Stimulated activated CD4-positive, alpha-beta T cell treated with anti-CD3 and anti-CD28 coated beads, Interleukin-15, amount 100 ng/mL, for 24 hours (primary cell): ENCODE data around the gene KIRREL3.

Experiments used
- DNase-seq: peaks from one replicate; pipeline ENCODE4 v3.0.0-alpha.2; 2020

Gene KIRREL3

DNA sequence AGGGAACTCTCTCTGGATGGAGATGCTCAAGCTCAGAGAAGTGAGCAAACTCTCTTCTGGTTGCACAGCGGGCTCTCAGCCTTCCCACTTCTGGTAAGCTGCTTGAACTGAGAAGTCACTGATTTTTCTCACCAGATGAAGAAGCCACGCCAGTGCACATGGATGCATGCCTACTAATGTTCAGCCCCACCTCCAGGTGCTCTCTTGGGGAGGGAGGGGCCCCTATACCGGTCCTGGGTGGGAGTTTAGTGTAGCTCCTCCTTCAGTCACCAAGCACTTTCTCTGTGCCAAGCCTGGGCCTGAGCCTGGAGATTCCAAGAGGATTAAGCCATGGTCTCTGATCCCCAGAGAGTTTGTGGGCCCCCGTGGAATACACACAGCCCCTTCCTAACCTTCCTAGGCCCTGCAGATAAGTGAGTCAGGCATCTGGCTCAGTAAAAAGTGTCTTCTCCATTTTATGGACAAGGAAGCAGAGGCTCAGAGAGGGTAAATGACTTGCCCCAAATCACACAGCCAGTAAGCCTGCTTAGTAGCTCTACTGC is 502.9 kb downstream of the KIRREL3 start:
- no peak for DNase-seq

DNA sequence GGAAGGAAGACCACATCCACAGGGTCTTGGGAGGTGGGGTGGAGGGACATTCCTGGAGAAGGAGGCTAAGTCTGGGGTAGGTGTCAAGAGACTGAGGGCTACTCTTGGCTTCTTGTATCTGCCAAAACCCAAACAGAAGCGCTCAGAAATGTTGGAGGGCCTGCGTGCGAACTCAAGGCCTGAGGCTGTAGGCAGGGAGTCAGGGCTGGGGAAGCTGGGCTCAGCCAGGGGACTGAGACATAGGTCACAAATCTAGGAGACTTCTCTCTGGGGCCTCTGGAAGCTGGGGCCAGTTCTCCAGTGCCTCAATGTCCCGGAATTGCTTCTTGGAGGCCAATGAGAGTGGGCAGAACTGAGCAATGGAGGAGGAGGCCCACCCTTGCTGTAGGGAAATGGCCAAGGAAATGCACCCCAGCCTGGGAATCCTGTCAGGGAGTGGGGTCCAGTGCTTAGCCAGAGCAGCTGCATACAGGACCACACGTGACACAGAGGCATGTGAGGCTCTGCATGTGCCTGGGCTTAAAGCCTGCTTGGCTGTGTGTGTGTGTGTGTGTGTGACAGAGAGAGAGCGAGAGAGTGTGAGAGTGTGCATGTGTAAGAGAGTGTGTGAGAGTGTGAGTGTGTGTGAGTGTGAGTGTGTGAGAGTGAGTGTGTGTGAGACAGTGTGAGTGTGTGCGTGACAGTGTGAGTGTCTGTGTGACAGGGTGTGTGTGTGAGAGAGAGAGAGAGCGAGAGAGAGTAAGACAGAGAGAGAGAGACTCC is 503.8 kb downstream of the KIRREL3 start:
- no peak for DNase-seq

- no peak for DNase-seq
These were observed 505.0 kb downstream of the KIRREL3 start for GRCh38 chr11:126495281-126496220.

DNA sequence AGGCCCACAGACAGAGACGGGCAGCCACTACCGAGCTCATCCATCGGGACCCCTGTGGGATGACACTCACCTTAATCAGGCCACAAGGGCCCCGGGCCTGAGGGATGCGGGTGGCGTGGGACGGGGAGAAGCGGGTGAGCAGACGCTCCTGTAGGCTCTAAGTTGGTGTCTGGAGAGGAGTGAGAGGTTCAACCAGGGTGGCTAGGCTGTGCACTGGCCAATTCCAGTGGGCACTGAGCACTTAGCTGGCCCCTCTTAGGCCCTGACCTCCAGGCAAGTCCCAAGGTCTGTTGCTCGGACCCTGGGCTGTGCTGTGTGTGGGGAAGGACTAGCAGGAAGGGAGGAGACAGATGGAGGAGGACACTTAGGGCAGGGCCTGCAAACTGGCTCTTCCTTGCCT is 505.7 kb downstream of the KIRREL3 start:
- no peak for DNase-seq

- DNase-seq, result no peak
These were observed 508.1 kb downstream of the KIRREL3 start for GRCh38 chr11:126492331-126493082.

DNA sequence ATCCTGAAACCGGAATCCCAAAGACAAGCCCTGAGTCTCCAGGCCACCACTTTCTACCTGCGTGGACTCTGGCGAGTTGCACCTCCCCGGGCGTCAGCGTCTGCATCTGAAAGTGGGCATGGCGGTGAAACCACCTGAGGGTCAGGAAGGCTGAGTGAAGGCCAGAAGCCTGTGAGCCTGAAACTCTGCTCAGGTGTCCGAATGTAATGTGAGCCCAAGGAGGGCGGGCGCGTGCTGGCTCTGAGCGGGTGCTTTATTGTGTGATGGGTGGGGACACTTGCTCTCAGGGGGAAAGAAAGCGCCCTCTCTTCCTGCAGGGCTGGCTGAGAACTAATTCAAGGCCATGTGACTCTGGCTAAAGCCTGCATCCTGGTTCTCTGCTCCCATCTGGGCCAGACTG is 509.5 kb downstream of the KIRREL3 start:
- no peak for DNase-seq

DNA sequence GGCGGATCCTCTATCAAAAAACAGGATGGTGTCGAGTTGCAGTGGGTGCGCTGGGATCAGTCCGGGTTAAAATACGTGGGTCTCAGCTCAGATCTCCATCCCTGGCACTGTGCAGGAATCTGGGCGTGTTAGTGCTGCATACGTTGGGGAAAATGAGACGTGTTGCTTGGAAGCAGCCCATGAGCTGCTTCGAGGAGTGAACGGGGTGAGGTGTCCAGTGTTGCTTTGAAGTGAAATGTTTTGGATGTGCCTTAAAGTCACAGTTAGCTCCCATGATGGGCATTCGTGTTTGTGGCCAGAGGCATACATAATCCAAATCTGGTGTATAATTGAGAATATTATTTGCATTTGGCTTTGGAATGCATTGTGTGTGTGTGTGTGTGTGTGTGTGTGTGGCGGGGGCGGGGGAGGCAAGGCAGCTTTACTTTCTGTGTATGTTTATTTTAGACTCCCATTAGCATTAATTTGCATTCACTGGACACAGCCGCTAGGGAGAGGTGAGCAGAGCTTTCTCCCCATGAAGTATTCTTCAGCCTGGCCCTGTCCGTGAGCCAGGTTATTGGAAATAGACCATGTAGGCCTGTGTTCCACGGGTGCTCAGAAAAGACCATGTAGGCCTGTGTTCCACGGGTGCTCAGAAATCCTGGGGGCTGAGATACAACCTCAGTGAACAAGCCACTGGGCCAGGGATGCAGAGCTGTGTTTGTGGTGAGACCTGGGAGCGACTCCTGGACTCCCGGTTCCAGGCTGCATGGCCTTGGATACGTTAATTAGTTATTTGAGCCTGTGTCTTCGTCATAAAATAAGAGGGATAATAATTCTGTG is 510.5 kb downstream of the KIRREL3 start:
- no peak for DNase-seq

- no peak for DNase-seq
These were observed 511.8 kb downstream of the KIRREL3 start for GRCh38 chr11:126488591-126489370.

DNA sequence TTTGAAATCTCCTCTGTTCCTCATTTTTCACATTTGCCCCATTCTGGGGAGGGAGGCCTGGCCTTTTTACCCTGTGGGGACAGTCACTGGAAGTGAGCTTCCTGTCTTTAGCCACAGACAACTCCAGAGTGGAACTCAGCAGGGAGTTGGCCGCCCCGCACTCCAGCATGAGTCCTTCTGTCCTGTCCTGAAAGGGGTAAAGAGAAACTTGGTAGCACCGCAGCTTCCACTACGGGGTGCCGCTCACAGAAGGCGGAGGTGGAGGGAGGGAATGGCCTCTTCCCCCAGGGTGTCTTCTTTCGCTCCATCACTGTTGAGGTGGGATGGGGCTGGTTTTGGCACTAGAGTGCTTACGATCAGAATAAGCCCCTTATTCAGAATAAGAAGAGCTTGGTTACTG is 512.9 kb downstream of the KIRREL3 start:
- no peak for DNase-seq

- DNase-seq, result no peak
These were observed 514.5 kb downstream of the KIRREL3 start for GRCh38 chr11:126485986-126486635.

- no peak for DNase-seq
These were observed 515.4 kb downstream of the KIRREL3 start for GRCh38 chr11:126485021-126485792.

- no peak for DNase-seq
These were observed 516.3 kb downstream of the KIRREL3 start for GRCh38 chr11:126484266-126484665.

DNA sequence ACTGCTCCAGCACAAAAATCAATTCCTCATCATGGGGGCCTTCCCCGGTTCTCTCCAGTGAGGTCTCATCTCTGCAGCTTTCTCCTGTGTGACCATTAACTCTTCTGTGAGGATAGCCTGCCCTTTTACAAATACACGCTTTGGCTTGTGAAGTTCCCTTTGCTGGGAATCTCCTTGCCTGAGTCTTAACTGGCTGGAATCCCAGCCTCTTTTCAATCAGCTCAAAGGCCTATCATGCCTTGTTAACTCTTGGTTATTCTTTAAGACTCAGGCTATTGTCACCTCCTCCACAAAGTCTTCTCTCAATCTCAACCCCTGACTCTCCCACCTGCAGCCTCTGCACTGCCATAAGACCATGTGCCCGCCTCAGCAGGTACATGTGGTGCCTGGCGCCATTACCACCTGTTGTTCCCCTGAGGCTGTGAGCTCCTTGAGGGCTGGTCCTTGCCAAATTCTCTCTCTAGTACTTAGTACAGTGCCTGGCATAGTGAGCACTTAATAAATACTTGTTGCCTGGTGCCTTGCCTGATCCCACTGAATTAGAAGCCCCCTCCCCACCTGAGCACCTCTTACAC is 516.9 kb downstream of the KIRREL3 start:
- no peak for DNase-seq

GRCh38 chr11:126482586-126483108 is 517.9 kb downstream of the KIRREL3 start:
- DNase-seq, result no peak

DNA sequence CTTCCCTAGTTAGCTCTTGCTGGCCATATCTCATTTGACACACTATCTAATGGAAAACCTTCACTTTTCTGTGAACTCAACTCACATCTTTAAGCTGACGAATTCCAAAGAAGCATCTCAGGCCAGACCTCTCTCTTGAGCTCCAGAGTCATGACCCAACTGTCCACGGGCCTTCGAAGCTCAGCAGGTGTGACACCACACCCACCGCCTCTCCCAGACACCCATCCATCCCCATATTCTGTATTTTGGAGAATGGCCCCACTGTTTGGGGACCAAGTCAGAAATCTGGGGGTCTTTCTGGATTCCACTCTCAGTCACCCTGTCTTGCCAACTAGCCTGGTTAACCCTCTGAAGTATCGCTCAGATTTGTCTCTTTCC is 519.3 kb downstream of the KIRREL3 start:
- no peak for DNase-seq

DNA sequence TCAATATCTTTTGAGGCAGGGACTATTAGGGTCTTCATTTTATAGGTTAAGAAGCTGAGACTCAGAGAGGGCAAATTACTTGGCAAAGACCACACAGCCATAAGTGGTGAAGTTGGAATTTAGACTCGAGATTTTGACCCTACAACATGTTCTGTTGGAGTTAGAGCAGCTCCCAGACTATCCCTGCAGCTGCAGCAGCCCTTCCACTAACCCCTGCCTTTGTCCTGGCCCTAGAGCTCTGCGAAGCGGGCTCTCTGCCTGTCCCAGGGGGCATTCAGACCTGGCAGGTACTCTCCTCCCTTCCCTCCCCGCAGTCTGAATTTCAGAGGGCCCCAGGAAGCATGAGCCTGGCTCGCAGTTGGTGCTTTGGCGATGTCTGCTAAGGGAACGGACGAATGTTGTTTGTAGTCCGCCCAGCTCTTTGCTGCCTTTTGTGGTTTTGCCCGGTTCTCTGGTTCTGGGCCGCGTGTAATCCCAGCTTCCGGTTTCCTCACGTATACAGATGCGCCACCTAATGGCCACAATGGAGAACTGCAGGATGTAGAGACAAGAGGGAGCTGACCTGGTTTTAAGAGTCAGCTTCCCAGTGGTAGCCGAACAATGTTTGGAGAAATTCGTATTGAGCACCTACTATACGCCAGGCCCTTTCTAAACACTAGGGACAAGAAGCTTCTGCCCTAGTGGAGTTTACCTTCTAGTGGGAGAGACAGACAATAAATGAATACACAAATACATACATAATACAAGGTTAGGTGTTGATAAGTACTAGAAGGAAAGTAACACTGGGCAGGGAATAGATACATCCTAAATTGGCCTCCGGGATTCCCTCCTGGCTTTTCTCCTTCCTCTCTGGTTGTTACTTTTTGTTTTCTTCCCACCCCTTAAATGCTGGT is 519.9 kb downstream of the KIRREL3 start:
- DNase-seq, result peak; percentile 77

- DNase-seq, result no peak
These were observed 520.6 kb downstream of the KIRREL3 start for GRCh38 chr11:126480015-126480409.
